GM23338 (cell line): Measurements from ENCODE around the gene UNKL. TPM values are rescaled to one million over a fixed set of nuclear protein-coding genes. Genes with fewer than 3 reads are reported as not detected.

Source experiments
- ATAC-seq: fragments of 200-7000 bp; cut with Tn5 transposase; 3 replicates; pipeline ENCODE4 v1.9.1; 2020
- DNase-seq: peaks from one replicate; pipeline ENCODE4 v3.0.0-alpha.2; 2015; ENCODE audit warnings: low spot score
- H2AFZ ChIP-seq: fragments of 200-600 bp; sonication (generic); 2 replicates; pipeline ENCODE4 v1.8.0; 2016; ENCODE audit warnings: antibody characterized with exemption, mild to moderate bottlenecking, moderate library complexity
- H3F3A ChIP-seq: fragments of 200-600 bp; sonication (generic); replicated peaks from 2 replicates; pipeline ENCODE4 v1.8.0; 2017; ENCODE audit warnings: antibody characterized with exemption, mixed run types, low read depth
- H3K27ac ChIP-seq: fragments of 200-600 bp; sonication (generic); 2 replicates; pipeline ENCODE4 v1.6.1; 2016; ENCODE audit warnings: low read depth
- H3K27me3 ChIP-seq: fragments of 200-600 bp; sonication (generic); 2 replicates; pipeline ENCODE4 v1.8.0; 2016; ENCODE audit warnings: mild to moderate bottlenecking, mixed run types, moderate library complexity; ENCODE audit not compliant: insufficient read depth
- H3K36me3 ChIP-seq: fragments of 200-600 bp; sonication (generic); 2 replicates; pipeline ENCODE4 v1.8.0; 2016; ENCODE audit warnings: mild to moderate bottlenecking; ENCODE audit not compliant: insufficient read depth
- H3K4me1 ChIP-seq: fragments of 200-600 bp; sonication (generic); 2 replicates; pipeline ENCODE4 v1.8.0; 2016; ENCODE audit warnings: mild to moderate bottlenecking, moderate library complexity; ENCODE audit not compliant: insufficient read depth
- H3K4me2 ChIP-seq: fragments of 200-600 bp; sonication (generic); 2 replicates; pipeline ENCODE4 v1.7.1; 2017; ENCODE audit warnings: mixed run types
- H3K4me3 ChIP-seq: fragments of 200-600 bp; sonication (generic); 2 replicates; pipeline ENCODE4 v1.6.1; 2016; ENCODE audit warnings: mixed run types
- H3K79me2 ChIP-seq: fragments of 200-600 bp; sonication (generic); replicated peaks from 2 replicates; pipeline ENCODE4 v1.8.0; 2017; ENCODE audit warnings: mild to moderate bottlenecking; ENCODE audit not compliant: insufficient read depth
- H3K9me2 ChIP-seq: fragments of 200-600 bp; sonication (generic); 2 replicates; pipeline ENCODE4 v1.8.0; 2017; ENCODE audit not compliant: insufficient read depth
- H4K20me1 ChIP-seq: fragments of 200-600 bp; sonication (generic); replicated peaks from 2 replicates; pipeline ENCODE4 v1.8.0; 2017; ENCODE audit warnings: mild to moderate bottlenecking; ENCODE audit not compliant: insufficient read depth
- H3K27ac Mint-ChIP-seq: 2 replicates; pipeline ENCODE4 v1.8.0; 2020; ENCODE audit warnings: inconsistent platforms, mild to moderate bottlenecking, moderate library complexity, mixed read lengths
- H3K27me3 Mint-ChIP-seq: 3 replicates; pipeline ENCODE4 v1.8.0; 2022; ENCODE audit warnings: low read depth, mild to moderate bottlenecking, moderate library complexity, mixed read lengths, inconsistent platforms; ENCODE audit not compliant: insufficient read depth, poor library complexity
- H3K36me3 Mint-ChIP-seq: 3 replicates; pipeline ENCODE4 v1.8.0; 2021; ENCODE audit warnings: low read depth, mild to moderate bottlenecking, inconsistent platforms, moderate library complexity, mixed read lengths
- H3K4me1 Mint-ChIP-seq: 3 replicates; pipeline ENCODE4 v1.8.0; 2020; ENCODE audit warnings: mild to moderate bottlenecking, inconsistent platforms, mixed read lengths
- H3K4me3 Mint-ChIP-seq: 3 replicates; pipeline ENCODE4 v1.8.0; 2021; ENCODE audit warnings: moderate library complexity, mild to moderate bottlenecking, inconsistent platforms, mixed read lengths
- H3K9me3 Mint-ChIP-seq: 3 replicates; pipeline ENCODE4 v1.8.0; 2020; ENCODE audit warnings: moderate library complexity, mild to moderate bottlenecking, inconsistent platforms, mixed read lengths
- CREB1 ChIP-seq: fragments of 250-450 bp; sonication (Bioruptor Pico); IDR thresholded peaks from 2 replicates; pipeline ENCODE4 v1.5.0; 2020; ENCODE audit warnings: low read depth, mild to moderate bottlenecking, moderate library complexity
- EZH2 ChIP-seq: fragments of 200-600 bp; sonication (generic); IDR thresholded peaks from one replicate; pipeline ENCODE4 v1.8.0; 2017; ENCODE audit warnings: antibody characterized with exemption, mild to moderate bottlenecking, low read depth; ENCODE audit not compliant: unreplicated experiment
- EZH2phosphoT487 ChIP-seq: fragments of 200-600 bp; sonication (generic); IDR thresholded peaks from one replicate; pipeline ENCODE4 v1.8.1; 2018; ENCODE audit warnings: antibody characterized with exemption; ENCODE audit not compliant: unreplicated experiment
- JUNB ChIP-seq: IDR thresholded peaks from one replicate; pipeline ENCODE4 v1.6.1; 2016; ENCODE audit warnings: antibody characterized with exemption; ENCODE audit not compliant: unreplicated experiment
- NANOG ChIP-seq: IDR thresholded peaks from 2 replicates; pipeline ENCODE4 v1.6.1; 2016; ENCODE audit warnings: antibody characterized with exemption, borderline replicate concordance
- POLR2AphosphoS5 ChIP-seq: IDR thresholded peaks from 2 replicates; pipeline ENCODE4 v1.6.1; 2016; ENCODE audit warnings: antibody characterized with exemption, low read depth
- STAT1 ChIP-seq: IDR thresholded peaks from one replicate; pipeline ENCODE4 v1.6.1; 2016; ENCODE audit warnings: antibody characterized with exemption; ENCODE audit not compliant: unreplicated experiment
- ZNF114 ChIP-seq: fragments of 250-450 bp; sonication (Bioruptor Pico); IDR thresholded peaks from 2 replicates; pipeline ENCODE4 v1.5.0; 2020; ENCODE audit warnings: mild to moderate bottlenecking, moderate library complexity
- ZNF331 ChIP-seq: fragments of 250-450 bp; sonication (Bioruptor Pico); IDR thresholded peaks from 2 replicates; pipeline ENCODE4 v1.5.0; 2020; ENCODE audit warnings: low read depth, mild to moderate bottlenecking, moderate library complexity
- polyA plus RNA-seq: library from polyadenylated mRNA; unstranded; fragments of >200 nt; fragmentation: Nextera tagmentation; extraction: Ambion mirVana; gene quantifications from 2 replicates; pipeline ENCODE4 v1.2.1, GENCODE V29; 2016
- total RNA-seq: library from RNA; depleted of rRNA; stranded (reverse); fragments of >200 nt; shearing (Covaris generic); gene quantifications from 2 replicates; pipeline ENCODE4 v1.2.3, GENCODE V29; 2014
- TF ChIP-seq, protein P1 (sequence below): fragments of 250-450 bp; sonication (Bioruptor Pico); IDR thresholded peaks from 2 replicates; pipeline ENCODE4 v1.5.0; 2020; ENCODE audit warnings: mild to moderate bottlenecking, moderate library complexity
- TF ChIP-seq, protein P2 (sequence below): IDR thresholded peaks from 2 replicates; pipeline ENCODE4 v1.6.1; 2016; ENCODE audit warnings: antibody characterized with exemption
- TF ChIP-seq, protein P3 (sequence below), 2 experiments: fragments of 200-600 bp in 1 of 2; sonication (generic) in 1 of 2; conservative IDR thresholded peaks; 2 replicates each; pipeline versions ENCODE4 v1.5.1 to v1.6.1; 2016 to 2017; ENCODE audit warnings: antibody characterized with exemption in 2 of 2, low read depth in 2 of 2, mild to moderate bottlenecking in 2 of 2, moderate library complexity in 1 of 2
- TF ChIP-seq, protein P4 (sequence below): IDR thresholded peaks from one replicate; pipeline ENCODE4 v1.6.1; 2018; ENCODE audit warnings: antibody characterized with exemption; ENCODE audit not compliant: unreplicated experiment

Gene UNKL
- total and polyA plus RNA-seq, 2 experiments from 2014 or later, result 16.7 to 28.7 TPM

DNA sequence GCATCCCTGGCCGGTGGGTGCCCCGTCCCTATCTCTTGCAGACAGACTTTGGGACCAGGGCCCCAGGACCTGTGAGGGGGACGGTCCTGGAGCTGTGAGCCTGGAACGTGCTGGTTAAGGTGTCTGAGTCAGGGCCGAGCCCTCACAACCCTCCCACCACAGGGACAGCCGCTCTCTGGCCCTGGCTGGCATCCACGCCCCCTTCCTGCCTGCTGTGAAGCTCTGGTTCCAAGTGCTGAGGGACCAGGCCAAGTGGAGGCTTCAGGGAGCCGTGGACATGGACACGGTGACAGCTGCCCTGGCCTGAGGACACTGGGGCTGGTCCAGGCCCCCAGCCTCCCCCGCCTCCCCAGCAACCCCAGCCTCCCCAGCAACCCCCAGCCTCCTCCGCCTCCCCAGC, 69.4 kb downstream of the UNKL start:
- no peak overlapping the region for H2AFZ ChIP-seq
- H4K20me1 ChIP-seq, result peaks cover 4% of the 10 kb centered on the region; the same call in 1 of the 2 replicates
- no peak overlapping the region for H3K27ac ChIP-seq
- DNase-seq (no peak), ATAC-seq (no peak)
- H3K27me3 ChIP-seq, result no peaks in the 10 kb centered on the region
- no peaks in the 10 kb centered on the region; the same call in 1 of the 2 replicates for H3K4me1 ChIP-seq
- no peaks in the 10 kb centered on the region for H3F3A ChIP-seq
- Mint-ChIP-seq H3K27me3 (peaks cover 21% of the 10 kb centered on the region), H3K36me3 (no peaks in the 10 kb centered on the region), H3K27ac (no peak overlapping the region), H3K4me3 (no peak overlapping the region), H3K4me1 (peaks cover 6% of the 10 kb centered on the region; the same call in 2 of the 3 replicates), H3K9me3 (no peaks in the 10 kb centered on the region; the same call in 2 of the 3 replicates)
- H3K4me3 ChIP-seq, result no peak overlapping the region
- H3K9me2 ChIP-seq, result no peaks in the 10 kb centered on the region
- no peaks in the 10 kb centered on the region for H3K79me2 ChIP-seq
- H3K4me2 ChIP-seq, result no peak overlapping the region
- TF ChIP-seq, protein P1, sequence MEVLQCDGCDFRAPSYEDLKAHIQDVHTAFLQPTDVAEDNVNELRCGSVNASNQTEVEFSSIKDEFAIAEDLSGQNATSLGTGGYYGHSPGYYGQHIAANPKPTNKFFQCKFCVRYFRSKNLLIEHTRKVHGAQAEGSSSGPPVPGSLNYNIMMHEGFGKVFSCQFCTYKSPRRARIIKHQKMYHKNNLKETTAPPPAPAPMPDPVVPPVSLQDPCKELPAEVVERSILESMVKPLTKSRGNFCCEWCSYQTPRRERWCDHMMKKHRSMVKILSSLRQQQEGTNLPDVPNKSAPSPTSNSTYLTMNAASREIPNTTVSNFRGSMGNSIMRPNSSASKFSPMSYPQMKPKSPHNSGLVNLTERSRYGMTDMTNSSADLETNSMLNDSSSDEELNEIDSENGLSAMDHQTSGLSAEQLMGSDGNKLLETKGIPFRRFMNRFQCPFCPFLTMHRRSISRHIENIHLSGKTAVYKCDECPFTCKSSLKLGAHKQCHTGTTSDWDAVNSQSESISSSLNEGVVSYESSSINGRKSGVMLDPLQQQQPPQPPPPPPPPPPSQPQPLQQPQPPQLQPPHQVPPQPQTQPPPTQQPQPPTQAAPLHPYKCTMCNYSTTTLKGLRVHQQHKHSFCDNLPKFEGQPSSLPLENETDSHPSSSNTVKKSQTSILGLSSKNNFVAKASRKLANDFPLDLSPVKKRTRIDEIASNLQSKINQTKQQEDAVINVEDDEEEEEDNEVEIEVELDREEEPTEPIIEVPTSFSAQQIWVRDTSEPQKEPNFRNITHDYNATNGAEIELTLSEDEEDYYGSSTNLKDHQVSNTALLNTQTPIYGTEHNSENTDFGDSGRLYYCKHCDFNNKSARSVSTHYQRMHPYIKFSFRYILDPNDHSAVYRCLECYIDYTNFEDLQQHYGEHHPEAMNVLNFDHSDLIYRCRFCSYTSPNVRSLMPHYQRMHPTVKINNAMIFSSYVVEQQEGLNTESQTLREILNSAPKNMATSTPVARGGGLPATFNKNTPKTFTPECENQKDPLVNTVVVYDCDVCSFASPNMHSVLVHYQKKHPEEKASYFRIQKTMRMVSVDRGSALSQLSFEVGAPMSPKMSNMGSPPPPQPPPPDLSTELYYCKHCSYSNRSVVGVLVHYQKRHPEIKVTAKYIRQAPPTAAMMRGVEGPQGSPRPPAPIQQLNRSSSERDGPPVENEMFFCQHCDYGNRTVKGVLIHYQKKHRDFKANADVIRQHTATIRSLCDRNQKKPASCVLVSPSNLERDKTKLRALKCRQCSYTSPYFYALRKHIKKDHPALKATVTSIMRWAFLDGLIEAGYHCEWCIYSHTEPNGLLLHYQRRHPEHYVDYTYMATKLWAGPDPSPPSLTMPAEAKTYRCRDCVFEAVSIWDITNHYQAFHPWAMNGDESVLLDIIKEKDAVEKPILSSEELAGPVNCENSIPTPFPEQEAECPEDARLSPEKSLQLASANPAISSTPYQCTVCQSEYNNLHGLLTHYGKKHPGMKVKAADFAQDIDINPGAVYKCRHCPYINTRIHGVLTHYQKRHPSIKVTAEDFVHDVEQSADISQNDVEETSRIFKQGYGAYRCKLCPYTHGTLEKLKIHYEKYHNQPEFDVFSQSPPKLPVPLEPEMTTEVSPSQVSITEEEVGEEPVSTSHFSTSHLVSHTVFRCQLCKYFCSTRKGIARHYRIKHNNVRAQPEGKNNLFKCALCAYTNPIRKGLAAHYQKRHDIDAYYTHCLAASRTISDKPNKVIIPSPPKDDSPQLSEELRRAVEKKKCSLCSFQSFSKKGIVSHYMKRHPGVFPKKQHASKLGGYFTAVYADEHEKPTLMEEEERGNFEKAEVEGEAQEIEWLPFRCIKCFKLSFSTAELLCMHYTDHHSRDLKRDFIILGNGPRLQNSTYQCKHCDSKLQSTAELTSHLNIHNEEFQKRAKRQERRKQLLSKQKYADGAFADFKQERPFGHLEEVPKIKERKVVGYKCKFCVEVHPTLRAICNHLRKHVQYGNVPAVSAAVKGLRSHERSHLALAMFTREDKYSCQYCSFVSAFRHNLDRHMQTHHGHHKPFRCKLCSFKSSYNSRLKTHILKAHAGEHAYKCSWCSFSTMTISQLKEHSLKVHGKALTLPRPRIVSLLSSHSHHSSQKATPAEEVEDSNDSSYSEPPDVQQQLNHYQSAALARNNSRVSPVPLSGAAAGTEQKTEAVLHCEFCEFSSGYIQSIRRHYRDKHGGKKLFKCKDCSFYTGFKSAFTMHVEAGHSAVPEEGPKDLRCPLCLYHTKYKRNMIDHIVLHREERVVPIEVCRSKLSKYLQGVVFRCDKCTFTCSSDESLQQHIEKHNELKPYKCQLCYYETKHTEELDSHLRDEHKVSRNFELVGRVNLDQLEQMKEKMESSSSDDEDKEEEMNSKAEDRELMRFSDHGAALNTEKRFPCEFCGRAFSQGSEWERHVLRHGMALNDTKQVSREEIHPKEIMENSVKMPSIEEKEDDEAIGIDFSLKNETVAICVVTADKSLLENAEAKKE (CRISPR knock-in tag), result no peak
- TF ChIP-seq ZNF114 (no peak), POLR2AphosphoS5 (no peak), STAT1 (no peak), NANOG (no peak), EZH2 (no peak), JUNB (no peak), ZNF331 (no peak), CREB1 (CRISPR knock-in tag) (no peak), EZH2phosphoT487 (no peak)
- TF ChIP-seq, protein P2, sequence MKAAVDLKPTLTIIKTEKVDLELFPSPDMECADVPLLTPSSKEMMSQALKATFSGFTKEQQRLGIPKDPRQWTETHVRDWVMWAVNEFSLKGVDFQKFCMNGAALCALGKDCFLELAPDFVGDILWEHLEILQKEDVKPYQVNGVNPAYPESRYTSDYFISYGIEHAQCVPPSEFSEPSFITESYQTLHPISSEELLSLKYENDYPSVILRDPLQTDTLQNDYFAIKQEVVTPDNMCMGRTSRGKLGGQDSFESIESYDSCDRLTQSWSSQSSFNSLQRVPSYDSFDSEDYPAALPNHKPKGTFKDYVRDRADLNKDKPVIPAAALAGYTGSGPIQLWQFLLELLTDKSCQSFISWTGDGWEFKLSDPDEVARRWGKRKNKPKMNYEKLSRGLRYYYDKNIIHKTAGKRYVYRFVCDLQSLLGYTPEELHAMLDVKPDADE, result no peak
- TF ChIP-seq, protein P3, sequence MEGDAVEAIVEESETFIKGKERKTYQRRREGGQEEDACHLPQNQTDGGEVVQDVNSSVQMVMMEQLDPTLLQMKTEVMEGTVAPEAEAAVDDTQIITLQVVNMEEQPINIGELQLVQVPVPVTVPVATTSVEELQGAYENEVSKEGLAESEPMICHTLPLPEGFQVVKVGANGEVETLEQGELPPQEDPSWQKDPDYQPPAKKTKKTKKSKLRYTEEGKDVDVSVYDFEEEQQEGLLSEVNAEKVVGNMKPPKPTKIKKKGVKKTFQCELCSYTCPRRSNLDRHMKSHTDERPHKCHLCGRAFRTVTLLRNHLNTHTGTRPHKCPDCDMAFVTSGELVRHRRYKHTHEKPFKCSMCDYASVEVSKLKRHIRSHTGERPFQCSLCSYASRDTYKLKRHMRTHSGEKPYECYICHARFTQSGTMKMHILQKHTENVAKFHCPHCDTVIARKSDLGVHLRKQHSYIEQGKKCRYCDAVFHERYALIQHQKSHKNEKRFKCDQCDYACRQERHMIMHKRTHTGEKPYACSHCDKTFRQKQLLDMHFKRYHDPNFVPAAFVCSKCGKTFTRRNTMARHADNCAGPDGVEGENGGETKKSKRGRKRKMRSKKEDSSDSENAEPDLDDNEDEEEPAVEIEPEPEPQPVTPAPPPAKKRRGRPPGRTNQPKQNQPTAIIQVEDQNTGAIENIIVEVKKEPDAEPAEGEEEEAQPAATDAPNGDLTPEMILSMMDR (conservative IDR thresholded peaks at IDR 0.05; ENCODE audit: low read depth in 2 of 2), result no peak
- TF ChIP-seq, protein P4, sequence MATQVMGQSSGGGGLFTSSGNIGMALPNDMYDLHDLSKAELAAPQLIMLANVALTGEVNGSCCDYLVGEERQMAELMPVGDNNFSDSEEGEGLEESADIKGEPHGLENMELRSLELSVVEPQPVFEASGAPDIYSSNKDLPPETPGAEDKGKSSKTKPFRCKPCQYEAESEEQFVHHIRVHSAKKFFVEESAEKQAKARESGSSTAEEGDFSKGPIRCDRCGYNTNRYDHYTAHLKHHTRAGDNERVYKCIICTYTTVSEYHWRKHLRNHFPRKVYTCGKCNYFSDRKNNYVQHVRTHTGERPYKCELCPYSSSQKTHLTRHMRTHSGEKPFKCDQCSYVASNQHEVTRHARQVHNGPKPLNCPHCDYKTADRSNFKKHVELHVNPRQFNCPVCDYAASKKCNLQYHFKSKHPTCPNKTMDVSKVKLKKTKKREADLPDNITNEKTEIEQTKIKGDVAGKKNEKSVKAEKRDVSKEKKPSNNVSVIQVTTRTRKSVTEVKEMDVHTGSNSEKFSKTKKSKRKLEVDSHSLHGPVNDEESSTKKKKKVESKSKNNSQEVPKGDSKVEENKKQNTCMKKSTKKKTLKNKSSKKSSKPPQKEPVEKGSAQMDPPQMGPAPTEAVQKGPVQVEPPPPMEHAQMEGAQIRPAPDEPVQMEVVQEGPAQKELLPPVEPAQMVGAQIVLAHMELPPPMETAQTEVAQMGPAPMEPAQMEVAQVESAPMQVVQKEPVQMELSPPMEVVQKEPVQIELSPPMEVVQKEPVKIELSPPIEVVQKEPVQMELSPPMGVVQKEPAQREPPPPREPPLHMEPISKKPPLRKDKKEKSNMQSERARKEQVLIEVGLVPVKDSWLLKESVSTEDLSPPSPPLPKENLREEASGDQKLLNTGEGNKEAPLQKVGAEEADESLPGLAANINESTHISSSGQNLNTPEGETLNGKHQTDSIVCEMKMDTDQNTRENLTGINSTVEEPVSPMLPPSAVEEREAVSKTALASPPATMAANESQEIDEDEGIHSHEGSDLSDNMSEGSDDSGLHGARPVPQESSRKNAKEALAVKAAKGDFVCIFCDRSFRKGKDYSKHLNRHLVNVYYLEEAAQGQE, result no peak
- H3K36me3 ChIP-seq, result no peaks in the 10 kb centered on the region; the same call in 1 of the 2 replicates
